Sigmoid colon (tissue), 3 donors: ENCODE measurements around the gene IL1R1.

Experiments
- CTCF ChIP-seq, 4 experiments: fragments of 450-650 bp in 3 of 4; fragments of 200-600 bp in 1 of 4; IDR thresholded peaks; one replicate each; pipeline ENCODE4 v1.5.1; 2016 to 2019; ENCODE audit warnings: antibody characterized with exemption in 4 of 4, mild to moderate bottlenecking in 3 of 4, moderate library complexity in 2 of 4
- POLR2A ChIP-seq, 2 donors: fragments of 450-650 bp; IDR thresholded peaks; one replicate each; pipeline ENCODE4 v1.6.1; 2016; ENCODE audit warnings: antibody characterized with exemption in 2 of 2, mild to moderate bottlenecking in 2 of 2, moderate library complexity in 2 of 2

- TF ChIP-seq POLR2A (IDR thresholded peaks at IDR 0.05), result peak in 1 of 2 donors; percentile 34
- TF ChIP-seq CTCF (IDR thresholded peaks at IDR 0.05), result no peak
These were observed at the start of gene IL1R1 for GRCh38 chr2:102141970-102142828.
